SK-N-SH (cell line): Measurements from ENCODE around the gene ASCC2. TPM values are rescaled to one million over a fixed set of nuclear protein-coding genes. Genes with fewer than 3 reads are reported as not detected.

Source experiments
- CTCF ChIA-PET: fragments of 300-600, 350-600 bp; formaldehyde crosslinking; extraction: SDS; loops from one replicate; lab custom pipeline; 2021; lab: Yijun Ruan, JAX
- POLR2A ChIA-PET: fragments of 350-600 bp; sonication (Branson Sonifier 250); formaldehyde crosslinking; extraction: SDS; loops from one replicate; lab custom pipeline; 2020; ENCODE audit warnings: antibody characterized with exemption, inconsistent platforms; lab: Yijun Ruan, JAX
- DNase-seq: peaks from one replicate; pipeline ENCODE4 v3.0.0; 2012
- H2AFZ ChIP-seq: fragments of 200-600 bp; sonication (generic); 2 replicates; pipeline ENCODE4 v1.8.1; 2016; ENCODE audit warnings: antibody characterized with exemption, mild to moderate bottlenecking, low read depth
- H3F3A ChIP-seq: fragments of 200-600 bp; sonication (generic); replicated peaks from 2 replicates; pipeline ENCODE3; 2016; ENCODE audit warnings: antibody characterized with exemption, mild to moderate bottlenecking; ENCODE audit not compliant: insufficient read depth
- H3K27ac ChIP-seq, 2 experiments: fragments of 200-500 bp in 1 of 2; fragments of 200-600 bp in 1 of 2; sonication (Bioruptor generic) in 1 of 2; sonication (generic), shearing (Covaris generic) in 1 of 2; 2 replicates each; pipeline versions ENCODE4 v1.5.1 to v1.6.1; 2014 to 2016; ENCODE audit warnings: low read depth in 2 of 2, inconsistent platforms in 1 of 2, low read length in 1 of 2, mild to moderate bottlenecking in 1 of 2, mixed read lengths in 1 of 2
- H3K27me3 ChIP-seq: fragments of 200-600 bp; sonication (generic), shearing (Covaris generic); 2 replicates; pipeline ENCODE4 v1.6.1; 2016; ENCODE audit warnings: mixed run types; ENCODE audit not compliant: insufficient read depth
- H3K36me3 ChIP-seq, 2 experiments: fragments of 200-500 bp in 1 of 2; fragments of 200-600 bp in 1 of 2; sonication (Bioruptor generic) in 1 of 2; sonication (generic) in 1 of 2; replicated peaks in 1 of 2; 2 replicates each; pipeline versions ENCODE3 to v1.5.1; 2014 to 2016; ENCODE audit warnings: low read length in 1 of 2, mild to moderate bottlenecking in 1 of 2; ENCODE audit not compliant: insufficient read depth in 2 of 2, control insufficient read depth in 1 of 2
- H3K4me1 ChIP-seq, 2 experiments: fragments of 200-500 bp in 1 of 2; fragments of 200-600 bp in 1 of 2; sonication (Bioruptor generic) in 1 of 2; sonication (generic), shearing (Covaris generic) in 1 of 2; 2 replicates each; pipeline versions ENCODE4 v1.5.1 to v1.6.1; 2014 to 2016; ENCODE audit warnings: low read depth in 1 of 2, low read length in 1 of 2, mixed run types in 1 of 2; ENCODE audit not compliant: insufficient read depth in 2 of 2, control insufficient read depth in 1 of 2
- H3K4me2 ChIP-seq: fragments of 200-600 bp; sonication (generic), shearing (Covaris generic); 2 replicates; pipeline ENCODE4 v1.6.1; 2017; ENCODE audit warnings: mixed run types
- H3K4me3 ChIP-seq, 2 experiments: fragments of 200-500 bp in 1 of 2; fragments of 200-600 bp in 1 of 2; sonication (Bioruptor generic) in 1 of 2; sonication (generic), shearing (Covaris generic) in 1 of 2; 2 replicates each; pipeline versions ENCODE4 v1.5.1 to v1.8.1; 2014 to 2016; ENCODE audit warnings: low read depth in 2 of 2, inconsistent platforms in 1 of 2, low read length in 1 of 2, mild to moderate bottlenecking in 1 of 2, mixed read lengths in 1 of 2, moderate library complexity in 1 of 2
- H3K79me2 ChIP-seq: fragments of 200-600 bp; sonication (generic); 2 replicates; pipeline ENCODE4 v1.8.1; 2017; ENCODE audit warnings: mild to moderate bottlenecking; ENCODE audit not compliant: insufficient read depth
- H3K9ac ChIP-seq: fragments of 200-600 bp; sonication (generic); 2 replicates; pipeline ENCODE4 v1.6.1; 2017; ENCODE audit warnings: mixed run types
- H3K9me2 ChIP-seq: fragments of 200-600 bp; sonication (generic); 2 replicates; pipeline ENCODE4 v1.6.1; 2017; ENCODE audit warnings: mixed run types
- H3K9me3 ChIP-seq: fragments of 200-600 bp; sonication (generic); 2 replicates; pipeline ENCODE4 v1.6.1; 2017; ENCODE audit warnings: mixed run types, mild to moderate bottlenecking, moderate library complexity
- H4K20me1 ChIP-seq: fragments of 200-600 bp; sonication (generic); 2 replicates; pipeline ENCODE4 v1.6.1; 2017; ENCODE audit warnings: mild to moderate bottlenecking, mixed run types; ENCODE audit not compliant: insufficient read depth
- CTCF ChIP-seq: fragments of 200-600 bp; sonication (generic); IDR thresholded peaks from 2 replicates; pipeline ENCODE4 v1.6.1; 2017; ENCODE audit warnings: antibody characterized with exemption, mild to moderate bottlenecking, moderate library complexity
- ELF1 ChIP-seq: IDR thresholded peaks from 2 replicates; pipeline ENCODE4 v1.4.0; 2012
- EP300 ChIP-seq, 2 experiments: IDR thresholded peaks; 2 replicates each; pipeline versions ENCODE4 v1.4.0 to v1.6.1; 2012; ENCODE audit warnings: borderline replicate concordance in 1 of 2, low read depth in 1 of 2, low read length in 1 of 2
- EZH2phosphoT487 ChIP-seq: fragments of 200-600 bp; sonication (generic); IDR thresholded peaks from 2 replicates; pipeline ENCODE4 v1.6.1; 2017; ENCODE audit warnings: low read depth, mixed run types, mild to moderate bottlenecking, antibody characterized with exemption, moderate library complexity, borderline replicate concordance
- FOSL2 ChIP-seq: IDR thresholded peaks from 2 replicates; pipeline ENCODE4 v1.4.0; 2012; ENCODE audit warnings: low read depth, mild to moderate bottlenecking, moderate library complexity, borderline replicate concordance
- FOXM1 ChIP-seq: IDR thresholded peaks from 2 replicates; pipeline ENCODE4 v1.4.0; 2012; ENCODE audit warnings: low read depth, mild to moderate bottlenecking
- IRF3 ChIP-seq: fragments of 150-350 bp; IDR thresholded peaks from 2 replicates; pipeline ENCODE4 v1.6.1; 2016; ENCODE audit warnings: mild to moderate bottlenecking, low read depth, low read length
- MAX ChIP-seq: IDR thresholded peaks from 2 replicates; pipeline ENCODE4 v1.4.0; 2012; ENCODE audit warnings: low read depth
- MXI1 ChIP-seq: IDR thresholded peaks from 2 replicates; pipeline ENCODE4 v1.6.1; 2012; ENCODE audit warnings: mild to moderate bottlenecking, low read depth, low read length, improper control_type of control experiment
- NRF1 ChIP-seq: IDR thresholded peaks from 2 replicates; pipeline ENCODE4 v1.6.1; 2012; ENCODE audit warnings: low read depth, mild to moderate bottlenecking, low read length
- POLR2AphosphoS5 ChIP-seq: IDR thresholded peaks from 2 replicates; pipeline ENCODE4 v1.6.1; 2012; ENCODE audit warnings: low read depth, low read length
- RCOR1 ChIP-seq: fragments of 150-350 bp; IDR thresholded peaks from 2 replicates; pipeline ENCODE4 v1.6.1; 2017; ENCODE audit warnings: antibody characterized with exemption, low read length
- REST ChIP-seq: IDR thresholded peaks from 2 replicates; pipeline ENCODE4 v1.6.1; 2012; ENCODE audit warnings: mild to moderate bottlenecking, low read depth, low read length, moderate library complexity
- SIN3A ChIP-seq: IDR thresholded peaks from 2 replicates; pipeline ENCODE4 v1.6.1; 2012; ENCODE audit warnings: low read depth, mild to moderate bottlenecking, low read length, moderate library complexity, borderline replicate concordance
- TCF12 ChIP-seq: IDR thresholded peaks from 2 replicates; pipeline ENCODE4 v1.4.0; 2012
- TEAD4 ChIP-seq: IDR thresholded peaks from 2 replicates; pipeline ENCODE4 v1.4.0; 2012; ENCODE audit warnings: mild to moderate bottlenecking, borderline replicate concordance; ENCODE audit not compliant: insufficient read depth
- USF1 ChIP-seq: IDR thresholded peaks from 2 replicates; pipeline ENCODE4 v1.4.0; 2012; ENCODE audit warnings: low read depth, borderline replicate concordance
- USF2 ChIP-seq: fragments of 150-350 bp; IDR thresholded peaks from 2 replicates; pipeline ENCODE4 v1.6.1; 2017; ENCODE audit warnings: antibody characterized with exemption, low read length, low read depth, borderline replicate concordance
- YY1 ChIP-seq: IDR thresholded peaks from 2 replicates; pipeline ENCODE4 v1.4.0; 2012; ENCODE audit warnings: low read depth, mild to moderate bottlenecking
- WGBS: methylation state at CpG from one replicate; pipeline ENCODE4 v1.1.6; 2017; ENCODE audit warnings: low lambda C conversion rate; 5-methylcytosine and 5-hydroxymethylcytosine counted together
- polyA plus RNA-seq, 3 experiments: library from polyadenylated mRNA; depleted of rRNA; stranded (reverse); fragments of >200 nt; gene quantifications; 2 replicates each; pipeline ENCODE4 v1.2.3, GENCODE V29; 2012

The ASCC2 gene
- polyA plus RNA-seq, 1 of the 3 experiments (the other 2 are of a cell fraction), result 82.0 TPM

- TF ChIP-seq IRF3 (no peak), RCOR1 (no peak), ELF1 (no peak), USF2 (no peak), TEAD4 (no peak), YY1 (no peak), NRF1 (no peak), CTCF (no peak), EZH2phosphoT487 (no peak)
These were observed 4.7 kb upstream of the ASCC2 start (continued) for GRCh38 chr22:29842740-29843139.

- WGBS, result 96% methylated on average over 2 of the region's 2 CpGs
- Histone ChIP-seq H3K27me3 (no peaks in the 10 kb centered on the region), H3K79me2 (peaks cover 8% of the 10 kb centered on the region), H3K27ac (peak overlapping the region in 1 of 2 experiments; percentile 85; a peak in 2 of 4 replicates), H3K9ac (peak overlapping the region; percentile 32; the same call in 1 of the 2 replicates), H3K4me2 (0 out of 2 replicates have a peak overlapping the region, but pooled peaks have one; percentile 22), H3K9me2 (no peaks in the 10 kb centered on the region), H3K4me1 (peaks cover 6% of the 10 kb centered on the region in 2 experiments; a peak in 2 of 4 replicates), H3K4me3 (no peak overlapping the region), H3K36me3 (no peaks in the 10 kb centered on the region), H4K20me1 (no peaks in the 10 kb centered on the region), H3K9me3 (no peaks in the 10 kb centered on the region), H3F3A (peaks cover 8% of the 10 kb centered on the region), H2AFZ (peak overlapping the region; percentile 56)
- POLR2A ChIA-PET, result no interaction called here
- CTCF ChIA-PET, result interaction anchor here (0.9 to 1.5 kb wide), 2 partner anchors 24 to 160 kb away, joined by 3 read pairs; no protein-coding TSS in a partner anchor
- no peak for DNase-seq
- no peak for TF ChIP-seq REST
- TF ChIP-seq FOXM1, result no peak
- TF ChIP-seq EP300 (IDR thresholded peaks at IDR 0.05; ENCODE audit: borderline replicate concordance in 1 of 2, low read depth in 1 of 2, low read length in 1 of 2), result no peak
- no peak for TF ChIP-seq MXI1
- no peak for TF ChIP-seq POLR2AphosphoS5
- no peak for TF ChIP-seq TCF12
- TF ChIP-seq FOSL2, result no peak
- TF ChIP-seq ELF1, result no peak
- TF ChIP-seq USF1, result no peak
- no peak for TF ChIP-seq RCOR1
- no peak for TF ChIP-seq MAX
- TF ChIP-seq SIN3A, result no peak
These were observed 4.1 kb upstream of the ASCC2 start for GRCh38 chr22:29842172-29842571.
